Esophagus (tissue), 2 donors: ENCODE results near the gene FAM177B. TPM values are rescaled to one million over a fixed set of nuclear protein-coding genes. Genes with fewer than 3 reads are reported as not detected.

Source experiments
- H3K27ac ChIP-seq, 2 donors: one replicate each; pipeline ENCODE4 v1.5.1; 2013; ENCODE audit warnings: low read depth in 2 of 2, mild to moderate bottlenecking in 2 of 2, inconsistent platforms in 1 of 2, low read length in 1 of 2, moderate library complexity in 1 of 2
- H3K27me3 ChIP-seq, 2 donors: one replicate each; pipeline ENCODE4 v1.6.1; 2013; ENCODE audit warnings: low read length in 2 of 2, control low read depth in 1 of 2, mild to moderate bottlenecking in 1 of 2; ENCODE audit not compliant: insufficient read depth in 2 of 2, control insufficient read depth in 1 of 2
- H3K36me3 ChIP-seq, 2 donors: one replicate each; pipeline ENCODE4 v1.6.1; 2013; ENCODE audit warnings: low read length in 1 of 2; ENCODE audit not compliant: control insufficient read depth in 2 of 2, insufficient read depth in 2 of 2
- H3K4me1 ChIP-seq, 2 donors: one replicate each; pipeline ENCODE4 v1.6.1; 2013; ENCODE audit warnings: low read length in 1 of 2; ENCODE audit not compliant: control insufficient read depth in 2 of 2, insufficient read depth in 2 of 2
- H3K4me3 ChIP-seq, 2 donors: one replicate each; pipeline ENCODE4 v1.5.1; 2013; ENCODE audit warnings: low read length in 2 of 2, mild to moderate bottlenecking in 2 of 2, low read depth in 1 of 2, moderate library complexity in 1 of 2
- H3K9me3 ChIP-seq, 2 donors: one replicate each; pipeline ENCODE4 v1.6.1; 2013; ENCODE audit warnings: mild to moderate bottlenecking in 2 of 2, low read depth in 1 of 2, low read length in 1 of 2, moderate library complexity in 1 of 2; ENCODE audit not compliant: control insufficient read depth in 2 of 2, insufficient read depth in 1 of 2
- WGBS, 2 donors: extraction: QIAGEN DNeasy Blood & Tissue Kit; methylation state at CpG; one replicate each; pipeline ENCODE4 v1.1.7; 2013; 5-methylcytosine and 5-hydroxymethylcytosine counted together
- polyA plus RNA-seq, 2 donors: library from polyadenylated mRNA; stranded (reverse); fragments of 200-250 nt; gene quantifications; one replicate each; pipeline ENCODE4 v1.2.3, GENCODE V29; 2013
- donor health status: healthy with polysubstance abuse.
- donor health status: Bipolar disorder and iron deficiency.

Gene FAM177B
- polyA plus RNA-seq, 2 donors, result 0.02 to 0.26 TPM

DNA sequence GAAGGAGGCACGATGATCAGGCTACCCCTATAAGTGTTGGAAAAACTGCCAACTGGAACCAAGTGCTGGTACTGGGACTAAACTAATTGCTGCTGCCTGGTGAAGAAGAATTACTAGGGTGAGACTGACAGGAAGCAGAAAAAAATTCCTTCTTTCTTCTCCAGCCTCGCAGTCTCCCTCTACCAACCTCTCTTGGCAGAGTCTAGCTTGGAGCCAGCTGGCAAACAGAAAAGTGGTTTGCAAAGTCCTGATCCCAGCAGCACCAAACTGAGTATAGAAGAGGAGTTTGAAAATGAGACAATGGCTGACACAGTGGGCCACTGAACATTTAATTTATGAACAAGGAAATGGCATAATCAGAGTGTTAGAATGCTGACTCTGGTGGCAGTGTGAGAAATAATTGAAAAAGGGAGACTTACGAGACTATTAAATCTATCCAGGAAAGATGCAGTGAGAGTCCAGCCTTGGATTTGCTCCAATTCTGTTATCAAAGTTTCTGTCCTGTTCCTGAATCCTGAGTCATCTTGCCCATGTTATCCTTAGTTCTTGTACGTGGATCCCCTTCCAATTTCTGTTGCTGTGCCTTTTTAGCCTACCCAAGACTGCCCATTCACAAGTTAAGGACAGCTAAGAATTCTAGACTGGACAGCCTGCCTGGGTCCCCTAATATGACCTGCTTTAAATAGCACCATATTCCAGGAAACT, 54.2 kb downstream of the FAM177B start:
- Histone ChIP-seq H3K4me1 (no peaks in the 10 kb centered on the region), H3K27ac (no peak overlapping the region), H3K4me3 (no peak overlapping the region), H3K27me3 (no peaks in the 10 kb centered on the region), H3K9me3 (no peaks in the 10 kb centered on the region), H3K36me3 (no peaks in the 10 kb centered on the region)
- 56 to 58% methylated on average over 4 of the region's 4 CpGs for WGBS, 2 donors

DNA sequence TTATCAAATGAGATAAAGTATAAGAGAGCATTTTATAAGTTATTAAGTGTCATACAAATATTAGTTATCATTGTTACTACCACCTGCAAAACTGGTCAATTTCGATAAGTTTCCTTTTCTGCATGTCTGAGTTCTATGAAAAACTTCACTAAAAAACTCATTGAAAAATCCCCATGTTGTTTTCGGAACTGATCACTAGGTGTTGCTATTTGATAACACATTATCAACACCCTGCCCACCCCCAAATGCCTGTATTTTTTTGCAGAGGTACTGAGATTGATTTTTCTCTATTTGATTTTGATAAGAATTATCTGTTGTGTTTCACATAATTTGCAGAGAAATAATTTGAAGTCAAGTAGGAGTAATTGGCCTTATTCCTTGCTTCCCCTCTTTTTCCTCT, 55.7 kb downstream of the FAM177B start:
- WGBS, 2 donors, result 10 to 11% methylated on average over 2 of the region's 2 CpGs

GRCh38 chr1:222794656-222795474, 57.9 kb downstream of the FAM177B start:
- Histone ChIP-seq H3K4me1 (no peaks in the 10 kb centered on the region), H3K9me3 (no peaks in the 10 kb centered on the region), H3K4me3 (no peak overlapping the region), H3K36me3 (no peaks in the 10 kb centered on the region), H3K27me3 (no peaks in the 10 kb centered on the region), H3K27ac (no peak overlapping the region)
- 77 to 78% methylated on average over 6 of the region's 6 CpGs for WGBS, 2 donors

More for the DNA sequence above, 55.7 kb downstream of the FAM177B start:
- H3K36me3 ChIP-seq, result no peaks in the 10 kb centered on the region
- no peak overlapping the region for H3K27ac ChIP-seq
- H3K4me3 ChIP-seq, result no peak overlapping the region
- no peaks in the 10 kb centered on the region for H3K4me1 ChIP-seq
- no peaks in the 10 kb centered on the region for H3K9me3 ChIP-seq
- H3K27me3 ChIP-seq, result no peaks in the 10 kb centered on the region

DNA sequence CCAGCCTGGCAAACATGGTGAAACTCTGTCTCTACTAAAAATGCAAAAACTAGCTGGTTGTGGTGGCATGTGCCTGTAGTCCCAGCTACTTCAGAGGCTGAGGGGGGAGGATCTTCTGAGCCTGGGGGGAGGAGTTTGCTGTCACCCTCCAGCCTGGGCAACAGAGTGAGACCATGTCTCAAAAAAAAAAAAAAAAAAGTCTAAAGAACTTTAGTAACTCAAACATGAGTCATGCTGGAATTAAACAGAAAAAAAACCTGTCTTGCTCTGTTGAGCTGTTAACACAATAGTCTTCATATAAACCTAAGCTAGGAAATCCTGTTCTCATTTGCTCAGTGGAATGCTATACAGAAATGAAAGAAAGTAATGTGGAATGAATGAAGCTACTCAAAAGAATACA, 61.1 kb downstream of the FAM177B start:
- Histone ChIP-seq H3K36me3 (no peaks in the 10 kb centered on the region), H3K27ac (no peak overlapping the region), H3K9me3 (no peaks in the 10 kb centered on the region), H3K27me3 (no peaks in the 10 kb centered on the region), H3K4me3 (no peak overlapping the region), H3K4me1 (no peaks in the 10 kb centered on the region)

GRCh38 chr1:222798975-222799374, 62.0 kb downstream of the FAM177B start:
- 61 to 68% methylated on average over 4 of the region's 4 CpGs for WGBS, 2 donors
- H3K27ac ChIP-seq, result no peak overlapping the region
- H3K27me3 ChIP-seq, result no peaks in the 10 kb centered on the region
- no peaks in the 10 kb centered on the region for H3K4me1 ChIP-seq
- no peak overlapping the region for H3K4me3 ChIP-seq
- no peaks in the 10 kb centered on the region for H3K9me3 ChIP-seq
- H3K36me3 ChIP-seq, result no peaks in the 10 kb centered on the region

Other genes with a start within 250 kb of the FAM177B start
- under 1 TPM; 0.06 to 0.22 TPM for gene HHIPL2, start 189.1 kb upstream of the FAM177B start, polyA plus RNA-seq
- 1 to 10 TPM; 1.2 to 2.2 TPM for gene TAF1A, start 147.3 kb upstream of the FAM177B start, polyA plus RNA-seq
- gene MIA3, start 119.1 kb upstream of the FAM177B start, polyA plus RNA-seq, result 10 to 100 TPM; 17.3 to 18.2 TPM
- gene AIDA, start 24.7 kb upstream of the FAM177B start, polyA plus RNA-seq, result 10 to 100 TPM; 21.3 to 26.9 TPM
- gene BROX, start 24.6 kb upstream of the FAM177B start, polyA plus RNA-seq, result 10 to 100 TPM; 14.3 to 22.8 TPM
- gene DISP1, start 77.8 kb downstream of the FAM177B start, polyA plus RNA-seq, result 1 to 10 TPM; 1.2 to 2.1 TPM